Stimulated activated CD8-positive, alpha-beta memory T cell treated with anti-CD3 and anti-CD28 coated beads, Interleukin-12 subunit alpha, Interleukin-12 subunit beta, amount 100 ng/mL, for 24 hours (primary cell): ENCODE results near the gene RNF111.

Experiments used
- DNase-seq: peaks from one replicate; pipeline ENCODE4 v3.0.0-alpha.2; 2020; ENCODE audit errors: extremely low read depth

The RNF111 gene

GRCh38 chr15:58987491-58988005, at the start of gene RNF111:
RNF111 (plus strand) TSS chr15:58987663; CDS start chr15:59030823, 43,160 bp downstream.
- peak; percentile 75 for DNase-seq

- DNase-seq: no peak
Observed at GRCh38 chr15:58947179-58947578, 40.3 kb upstream of the RNF111 start.

GRCh38 chr15:58951388-58952007, 36.0 kb upstream of the RNF111 start:
- DNase-seq: no peak

- no peak for DNase-seq
Observed at GRCh38 chr15:58952751-58953150, 34.7 kb upstream of the RNF111 start.

GRCh38 chr15:58957101-58957973, 30.1 kb upstream of the RNF111 start:
- DNase-seq: peak; percentile 12

GRCh38 chr15:58958811-58959210, 28.7 kb upstream of the RNF111 start:
- DNase-seq: no peak

GRCh38 chr15:58962136-58962535, 25.3 kb upstream of the RNF111 start:
- no peak for DNase-seq

- no peak for DNase-seq
Observed at GRCh38 chr15:58962662-58963565, 24.5 kb upstream of the RNF111 start.

GRCh38 chr15:58966698-58967097, 20.8 kb upstream of the RNF111 start:
- no peak for DNase-seq

- no peak for DNase-seq
Observed at GRCh38 chr15:58967479-58967878, 20.0 kb upstream of the RNF111 start.

GRCh38 chr15:58977887-58978286, 9.6 kb upstream of the RNF111 start:
- no peak for DNase-seq

GRCh38 chr15:58980351-58980939, 7.0 kb upstream of the RNF111 start:
- no peak for DNase-seq

- DNase-seq: no peak
Observed at GRCh38 chr15:58981808-58982475, 5.5 kb upstream of the RNF111 start.

GRCh38 chr15:58983261-58983660, 4.2 kb upstream of the RNF111 start:
- DNase-seq: no peak

- DNase-seq: no peak
Observed at GRCh38 chr15:58985443-58985842, 2.0 kb upstream of the RNF111 start.

GRCh38 chr15:58987036-58987435, 427 bp upstream of the RNF111 start:
- DNase-seq: no peak

- DNase-seq: peak; percentile 25
Observed at GRCh38 chr15:58988006-58988785, 733 bp downstream of the RNF111 start.

- no peak for DNase-seq
Observed at GRCh38 chr15:58992181-58992580, 4.7 kb downstream of the RNF111 start.

GRCh38 chr15:58994906-58995453, 7.5 kb downstream of the RNF111 start:
- DNase-seq: no peak

GRCh38 chr15:58999694-59000093, 12.2 kb downstream of the RNF111 start:
- no peak for DNase-seq
